HG03045 (cell line): ENCODE results near the gene CES5A.
"Not testable (repeated sequence)": the region's sequence is repeated elsewhere in the genome, so short reads cannot be mapped to it uniquely, and the experiment has no call there.

Experiments used
- ATAC-seq: cut with Tn5 transposase; IDR thresholded peaks from one replicate; pipeline ENCODE4 v1.9.1; 2021; ENCODE audit warnings: mild to moderate bottlenecking, moderate library complexity; ENCODE audit not compliant: unreplicated experiment

Gene CES5A

GRCh38 chr16:55876854-55877253 lies 1.7 kb upstream of the CES5A start:
- no peak for ATAC-seq

DNA sequence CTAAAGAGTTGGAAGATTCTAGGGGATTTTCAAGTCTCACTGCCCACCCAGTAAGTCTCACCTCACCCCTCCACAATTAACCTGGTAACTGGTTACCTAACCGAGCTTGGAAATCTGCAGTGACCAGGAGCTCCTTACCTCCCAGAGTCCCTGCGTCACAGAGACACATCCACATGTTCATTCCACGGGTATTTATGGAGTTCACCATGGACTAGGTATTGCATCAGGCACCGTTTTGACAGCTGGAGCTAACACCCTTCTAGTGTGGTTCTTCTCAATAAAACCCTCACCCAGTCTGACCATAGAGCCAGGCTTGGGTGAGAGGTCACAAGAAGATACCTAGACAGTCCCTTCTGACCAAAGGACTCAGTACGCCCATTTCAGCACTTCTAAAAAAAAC lies 2.1 kb downstream of the CES5A start:
- ATAC-seq: no peak

DNA sequence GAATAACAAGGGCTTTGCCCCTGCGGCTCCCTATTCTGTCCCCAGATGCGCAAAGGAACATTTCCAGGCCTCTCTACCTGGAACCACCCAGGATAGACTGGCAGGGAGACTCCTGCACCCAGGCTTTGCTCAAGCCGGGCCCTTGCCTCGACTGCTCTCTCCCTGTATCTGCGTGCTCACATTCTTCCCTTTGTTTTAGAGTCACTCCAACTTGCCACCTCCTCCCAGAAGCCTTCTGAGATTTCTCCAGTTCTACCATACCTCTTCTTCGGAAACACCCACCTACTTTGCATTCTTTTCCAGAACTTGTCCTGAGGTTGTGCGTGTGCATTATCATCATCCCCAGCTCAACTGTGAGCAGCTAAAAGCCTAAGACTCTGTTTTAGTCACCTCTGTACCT lies 3.0 kb downstream of the CES5A start:
- ATAC-seq: no peak

DNA sequence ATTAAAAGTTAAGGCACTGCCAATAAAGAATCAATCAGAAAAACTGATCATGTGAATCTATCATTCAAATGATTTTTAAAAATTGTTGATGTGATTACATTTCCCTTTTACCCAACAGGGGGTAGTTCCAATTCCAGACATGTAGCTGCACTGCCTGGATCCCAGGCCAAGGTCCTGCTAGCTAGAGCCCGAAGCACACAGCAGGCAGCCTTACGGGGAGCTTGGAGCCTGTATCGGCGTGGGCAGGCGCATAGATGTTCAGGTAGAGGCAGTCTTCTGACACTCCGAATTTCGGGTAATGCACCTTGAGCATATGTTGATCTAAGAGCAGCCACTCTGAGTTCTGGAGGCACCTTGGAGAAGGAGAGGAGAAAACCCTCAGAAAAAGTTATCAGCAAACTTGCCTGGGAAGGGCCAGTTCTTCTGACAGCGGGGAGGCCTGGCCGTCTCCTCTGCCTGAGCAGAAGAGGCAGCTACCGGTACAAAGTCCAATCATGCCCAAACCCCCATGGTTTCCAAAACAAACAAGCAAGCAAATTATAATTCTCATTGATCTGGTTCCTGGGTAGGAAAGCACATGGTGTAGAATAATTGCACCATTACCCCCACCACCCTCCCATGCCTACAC lies 3.6 kb downstream of the CES5A start:
- no peak for ATAC-seq

- ATAC-seq: no peak
Observed at GRCh38 chr16:55868980-55869379, 6.2 kb downstream of the CES5A start.

- ATAC-seq: no peak
Observed at GRCh38 chr16:55868137-55868536, 7.0 kb downstream of the CES5A start.

DNA sequence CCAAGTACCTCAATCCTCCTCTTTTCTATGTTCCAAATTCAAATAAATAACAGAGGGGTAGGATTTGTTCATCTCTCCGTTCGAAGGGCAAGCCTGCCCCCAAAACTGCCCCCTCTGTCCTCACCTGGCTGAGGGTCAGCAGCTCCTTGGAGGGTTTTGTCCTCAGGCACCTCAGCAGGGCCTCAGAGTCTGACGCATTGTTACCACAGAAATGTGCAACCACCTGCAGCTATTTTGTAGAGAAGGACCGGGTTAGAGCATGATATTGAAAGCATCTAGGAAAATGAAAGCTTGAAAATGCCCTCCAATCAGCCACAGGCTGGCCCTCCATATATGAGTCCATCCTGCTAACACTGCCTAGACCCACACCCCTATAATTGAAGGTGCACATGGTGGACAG lies 13.9 kb downstream of the CES5A start:
- no peak for ATAC-seq

DNA sequence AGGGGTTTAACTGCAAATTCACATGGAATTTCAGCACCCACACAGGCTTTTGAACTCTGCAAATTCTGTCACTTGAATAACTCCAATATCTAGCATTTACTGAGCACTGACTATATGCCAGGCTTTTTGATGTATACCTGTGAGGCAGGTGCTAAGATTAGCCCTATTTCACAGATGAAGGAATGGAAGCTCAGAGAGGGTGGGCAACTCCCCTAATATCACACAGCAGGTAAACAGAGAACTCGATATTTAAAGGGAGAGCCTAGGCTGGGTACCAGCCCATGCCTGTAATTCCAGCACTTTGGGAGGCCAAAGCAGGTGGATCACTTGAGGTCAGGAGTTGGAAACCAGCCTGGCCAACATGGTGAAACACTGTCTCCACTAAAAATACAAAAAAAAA lies 17.5 kb downstream of the CES5A start:
- not testable (repeated sequence) for ATAC-seq

- ATAC-seq: no peak
Observed at GRCh38 chr16:55856950-55857349, 18.2 kb downstream of the CES5A start.

GRCh38 chr16:55853114-55853513 lies 22.1 kb downstream of the CES5A start:
- ATAC-seq: no peak

DNA sequence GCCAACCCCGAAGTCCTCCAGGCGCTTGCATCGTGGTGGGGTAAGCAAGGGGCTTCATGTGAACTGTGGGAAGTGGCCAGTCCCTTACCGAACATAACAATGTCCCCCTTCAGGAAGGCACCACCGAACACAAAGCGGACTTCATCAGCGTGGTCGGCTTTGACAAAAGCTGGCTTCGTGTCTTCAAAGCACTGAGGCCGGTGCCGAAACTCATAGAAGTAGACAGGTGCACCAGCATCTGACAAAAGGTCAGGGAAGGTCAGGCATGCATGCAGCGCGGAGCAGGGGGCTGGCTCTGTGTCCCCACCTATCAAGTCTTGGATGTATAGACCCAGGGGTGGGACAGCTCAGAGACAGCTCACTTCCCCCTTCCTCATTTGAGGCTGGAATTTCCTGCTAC lies 25.6 kb downstream of the CES5A start:
- ATAC-seq: no peak

DNA sequence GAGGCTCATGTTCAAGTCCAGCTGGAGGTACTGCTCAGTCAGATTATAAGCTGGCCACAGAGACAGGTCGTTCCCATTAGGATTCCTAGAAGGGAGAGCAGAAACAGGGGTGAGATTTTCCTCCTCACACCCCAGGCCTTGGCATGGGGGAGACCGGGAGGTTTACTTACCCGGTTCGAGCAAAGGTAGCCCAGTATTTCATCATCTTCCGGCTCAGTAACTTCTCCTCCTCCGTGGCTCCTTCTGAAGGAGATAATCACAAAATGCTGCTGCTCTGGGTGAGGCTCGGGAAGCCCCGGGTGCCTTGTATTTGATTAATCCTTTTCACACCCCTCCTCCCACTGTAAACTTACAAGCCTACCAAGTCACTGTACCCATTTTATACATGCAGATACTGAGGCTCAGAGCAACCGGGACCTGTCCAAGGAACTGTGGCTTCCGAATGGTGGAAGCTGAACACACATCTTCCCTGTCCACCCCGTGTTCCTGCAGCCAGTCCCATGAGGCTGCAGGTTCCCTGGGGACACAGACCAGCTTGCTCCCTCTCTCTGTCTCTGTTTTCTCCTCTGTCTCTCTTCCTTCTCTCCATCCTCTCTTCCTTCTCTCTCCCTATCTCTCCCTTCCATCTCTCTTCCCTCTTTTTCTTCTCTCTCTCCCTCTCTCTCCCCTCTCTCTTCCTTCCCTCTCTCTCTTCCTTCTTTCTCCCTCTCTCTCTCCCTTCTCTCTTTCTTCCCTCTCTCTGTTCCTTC lies 28.4 kb downstream of the CES5A start:
- no peak for ATAC-seq

- ATAC-seq: no peak
Observed at GRCh38 chr16:55843105-55843395, 32.1 kb downstream of the CES5A start.

- ATAC-seq: no peak
Observed at GRCh38 chr16:55842369-55843104, 32.6 kb downstream of the CES5A start.

DNA sequence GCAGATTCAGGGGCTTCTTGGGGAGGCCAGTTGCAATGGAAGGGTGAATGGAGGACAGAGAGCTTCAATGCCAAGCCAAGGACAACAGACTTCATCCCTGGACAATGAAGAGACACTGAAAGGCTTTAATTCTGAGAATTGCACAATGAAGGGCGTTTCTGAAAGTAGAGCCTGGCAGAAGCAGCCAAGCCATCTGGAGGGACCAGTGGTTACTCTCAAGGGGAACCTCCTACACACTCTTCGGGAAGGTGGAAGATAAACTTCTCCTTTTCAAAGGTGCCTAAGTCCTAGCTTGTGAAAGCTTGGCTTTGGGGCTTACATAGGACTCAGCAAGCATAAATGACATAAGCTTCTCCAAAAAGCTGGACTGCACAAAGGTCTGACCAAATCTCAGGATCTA lies 36.1 kb downstream of the CES5A start:
- ATAC-seq: no peak

- no peak for ATAC-seq
Observed at GRCh38 chr16:55836158-55836611, 39.0 kb downstream of the CES5A start.

DNA sequence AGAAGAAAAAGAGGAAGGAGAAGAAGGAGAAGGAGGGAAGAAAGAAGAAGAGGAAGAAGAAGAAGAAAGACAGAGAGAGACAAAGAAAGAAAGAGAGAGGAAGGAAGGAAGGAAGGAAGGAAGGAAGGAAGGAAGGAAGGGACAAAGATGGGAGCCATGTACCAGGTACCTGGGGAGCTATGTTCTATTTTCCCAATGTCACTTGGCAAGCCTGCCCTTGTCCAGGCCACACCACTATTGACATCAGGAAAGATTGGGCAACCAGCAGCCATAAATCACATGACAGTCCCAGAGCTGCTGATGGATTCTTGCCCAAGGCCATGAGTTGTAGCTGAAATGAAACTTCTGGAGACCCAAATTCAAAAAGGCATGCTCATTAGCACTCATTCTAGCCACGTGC lies 39.6 kb downstream of the CES5A start:
- ATAC-seq: no peak

DNA sequence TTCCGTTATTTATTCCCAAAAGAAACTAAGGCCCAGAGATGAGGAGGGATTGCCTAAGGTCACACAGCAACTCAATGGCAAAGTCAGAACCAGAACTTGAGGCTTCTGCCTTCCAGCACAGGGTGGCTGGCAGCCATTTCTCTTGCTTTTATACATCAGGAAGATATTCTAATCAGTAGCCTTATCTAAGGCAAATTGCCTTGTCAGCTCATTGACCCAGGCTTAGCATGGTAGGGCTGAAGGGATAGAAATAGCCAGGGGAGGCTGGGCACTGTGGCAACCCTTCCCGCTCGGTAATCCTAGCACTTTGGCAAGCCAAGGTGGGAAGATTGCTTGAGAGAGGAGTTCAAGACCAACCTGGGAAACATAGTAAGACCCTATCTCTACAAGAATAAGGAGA lies 40.0 kb downstream of the CES5A start:
- ATAC-seq: not testable (repeated sequence)

- ATAC-seq: no peak
Observed at GRCh38 chr16:55834049-55834448, 41.1 kb downstream of the CES5A start.

DNA sequence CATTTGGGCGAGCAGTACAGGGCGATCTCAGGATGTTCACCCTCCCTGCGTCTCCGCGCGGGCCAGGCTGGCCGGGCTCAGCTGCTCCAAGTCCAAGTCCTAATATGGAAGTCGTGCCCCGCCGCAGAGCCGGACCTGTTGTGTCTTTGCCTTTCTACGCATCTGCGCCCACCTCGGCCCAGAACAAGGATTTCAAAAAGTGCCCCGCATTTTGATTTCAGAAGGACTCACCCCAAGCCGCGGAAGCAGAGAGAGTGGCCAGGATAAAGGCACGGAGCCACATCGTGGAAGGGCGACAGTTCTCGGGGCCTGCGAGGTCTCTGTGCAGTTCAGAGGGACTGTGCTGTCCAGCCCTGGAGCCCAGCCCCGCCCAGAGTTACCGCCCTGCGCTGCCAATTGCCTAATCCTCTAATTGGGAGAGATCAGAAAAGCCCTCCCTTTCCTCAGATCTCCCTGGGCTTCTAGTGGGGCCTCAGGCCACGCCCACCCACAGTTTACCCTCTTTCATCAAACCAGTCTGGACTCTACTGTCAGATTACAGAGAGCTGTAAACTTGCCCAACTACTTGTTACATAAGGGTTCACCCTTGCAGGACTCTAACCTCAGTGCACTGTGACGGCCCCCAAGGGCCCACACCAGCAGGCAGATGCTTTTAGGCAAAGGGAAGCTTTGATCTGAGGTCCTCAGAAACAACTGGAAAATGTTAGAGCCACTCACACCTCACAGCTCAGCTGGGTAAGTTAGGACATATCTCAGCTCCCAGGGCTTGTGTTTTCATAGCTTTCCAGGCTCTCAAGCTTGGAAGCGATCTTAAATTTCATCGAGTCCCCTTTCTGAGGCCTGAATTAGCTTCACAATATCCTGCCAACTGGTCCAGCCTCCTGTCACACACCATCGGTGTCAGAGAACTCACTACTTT lies 42.1 kb downstream of the CES5A start, which contains the start of gene CES1:
TSS of gene CES1 (minus strand) at position 324 of the 919 bp plus-strand sequence. CDS start at position 283, 41 bp downstream.
- no peak for ATAC-seq

DNA sequence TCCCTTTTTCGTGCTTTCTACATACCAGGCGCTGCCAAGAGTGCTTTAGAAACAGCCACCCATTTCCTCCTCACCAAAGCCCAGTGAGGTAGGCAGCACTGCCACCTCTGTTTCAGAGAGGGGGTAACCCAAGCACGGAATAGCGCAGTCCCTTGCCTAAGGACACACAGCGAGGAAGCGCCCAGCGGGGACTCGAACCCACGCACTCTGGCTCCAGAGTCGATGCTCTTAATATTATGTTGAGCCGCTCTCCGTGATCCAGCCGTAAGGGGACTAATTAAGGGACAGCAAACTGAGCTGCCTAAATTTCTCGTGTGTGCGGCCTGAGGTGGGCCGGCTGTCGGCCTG lies 42.8 kb downstream of the CES5A start:
- no peak for ATAC-seq
